Neutrophil (primary cell): ENCODE data around the gene PATL1.

Experiments
- H3K27ac ChIP-seq: fragments of 200-600 bp; sonication (generic); 2 replicates; pipeline ENCODE4 v1.5.1; 2016; ENCODE audit warnings: mild to moderate bottlenecking, moderate library complexity
- H3K27me3 ChIP-seq: fragments of 200-600 bp; sonication (generic); 2 replicates; pipeline ENCODE4 v1.6.0; 2016; ENCODE audit warnings: mild to moderate bottlenecking
- H3K36me3 ChIP-seq: fragments of 200-600 bp; sonication (generic); 2 replicates; pipeline ENCODE4 v1.5.1; 2017
- H3K4me1 ChIP-seq, 2 experiments: fragments of 200-600 bp in 1 of 2; sonication (generic) in 1 of 2; 1 replicate in 1 of 2; 2 replicates in 1 of 2; pipeline versions ENCODE4 v1.5.1 to v1.6.1; 2013 to 2016; ENCODE audit warnings: low read depth in 1 of 2, low read length in 1 of 2, mild to moderate bottlenecking in 1 of 2, moderate library complexity in 1 of 2; ENCODE audit not compliant: control insufficient read depth in 1 of 2, insufficient read depth in 1 of 2
- H3K4me3 ChIP-seq, 2 experiments: fragments of 200-600 bp in 1 of 2; sonication (generic) in 1 of 2; 1 replicate in 1 of 2; 2 replicates in 1 of 2; pipeline ENCODE4 v1.5.1; 2013 to 2016; ENCODE audit warnings: low read depth in 1 of 2, low read length in 1 of 2, mild to moderate bottlenecking in 1 of 2, moderate library complexity in 1 of 2
- H3K9me3 ChIP-seq: fragments of 200-600 bp; sonication (generic); 2 replicates; pipeline ENCODE4 v1.5.1; 2016
- CTCF ChIP-seq: fragments of 200-600 bp; sonication (generic); IDR thresholded peaks from 2 replicates; pipeline ENCODE4 v1.5.1; 2016; ENCODE audit warnings: antibody characterized with exemption

The PATL1 gene

GRCh38 chr11:59625703-59626102 is 43.1 kb downstream of the PATL1 start:
- Histone ChIP-seq H3K27me3 (no peaks in the 10 kb centered on the region), H3K27ac (no peak overlapping the region), H3K4me3 (no peak overlapping the region), H3K36me3 (peaks cover 19% of the 10 kb centered on the region), H3K9me3 (no peaks in the 10 kb centered on the region), H3K4me1 (peaks cover 0 to 4% of the 10 kb centered on the region in 2 experiments)
- no peak for TF ChIP-seq CTCF

- TF ChIP-seq CTCF, result no peak
- H3K4me1 ChIP-seq, result peaks cover 29 to 31% of the 10 kb centered on the region in 2 experiments
- no peak overlapping the region for H3K4me3 ChIP-seq
- H3K27ac ChIP-seq, result no peak overlapping the region
- H3K9me3 ChIP-seq, result no peaks in the 10 kb centered on the region
- H3K27me3 ChIP-seq, result no peaks in the 10 kb centered on the region
- H3K36me3 ChIP-seq, result no peaks in the 10 kb centered on the region
Observed at GRCh38 chr11:59617876-59618275, 51.0 kb downstream of the PATL1 start.

GRCh38 chr11:59616396-59616982 is 52.3 kb downstream of the PATL1 start:
- Histone ChIP-seq H3K27ac (peak overlapping the region; percentile 95), H3K36me3 (no peaks in the 10 kb centered on the region), H3K4me3 (peak overlapping the region; percentile 65 to 68), H3K4me1 (peaks cover 32 to 35% of the 10 kb centered on the region in 2 experiments), H3K9me3 (no peaks in the 10 kb centered on the region), H3K27me3 (no peaks in the 10 kb centered on the region)
- TF ChIP-seq CTCF, result no peak

- H3K27me3 ChIP-seq, result no peaks in the 10 kb centered on the region
- TF ChIP-seq CTCF, result peak; percentile 55
- peak within 1 kb of the TSS; percentile 71 to 79 for H3K4me3 ChIP-seq
- H3K4me1 ChIP-seq, result peaks cover 32 to 35% of the 10 kb centered on the region in 2 experiments
- peak within 1 kb of the TSS; percentile 95 for H3K27ac ChIP-seq
- H3K9me3 ChIP-seq, result no peaks in the 10 kb centered on the region
- no peaks in the 10 kb centered on the region for H3K36me3 ChIP-seq
Observed at GRCh38 chr11:59615637-59616395, 53.0 kb downstream of the PATL1 start, which contains the start of gene OSBP. TSS of gene OSBP (minus strand) at chr11:59615774. CDS start at chr11:59615664, 110 bp downstream.

- Histone ChIP-seq H3K9me3 (no peaks in the 10 kb centered on the region), H3K4me1 (peaks cover 32 to 35% of the 10 kb centered on the region in 2 experiments), H3K4me3 (peak overlapping the region; percentile 71 to 79), H3K27ac (peak overlapping the region; percentile 95), H3K27me3 (no peaks in the 10 kb centered on the region), H3K36me3 (peaks cover 2% of the 10 kb centered on the region)
- no peak for TF ChIP-seq CTCF
Observed at GRCh38 chr11:59615120-59615636, 53.7 kb downstream of the PATL1 start.
